Fibroblast of peridontal ligament (primary cell): ENCODE data around the gene RANGAP1.
"Not testable (repeated sequence)": the region's sequence is repeated elsewhere in the genome, so short reads cannot be mapped to it uniquely, and the experiment has no call there.

Experiments used
- DNase-seq: peaks from one replicate; pipeline ENCODE4 v3.0.0-alpha.2; 2010; ENCODE audit errors: extremely low read depth

Gene RANGAP1

DNA sequence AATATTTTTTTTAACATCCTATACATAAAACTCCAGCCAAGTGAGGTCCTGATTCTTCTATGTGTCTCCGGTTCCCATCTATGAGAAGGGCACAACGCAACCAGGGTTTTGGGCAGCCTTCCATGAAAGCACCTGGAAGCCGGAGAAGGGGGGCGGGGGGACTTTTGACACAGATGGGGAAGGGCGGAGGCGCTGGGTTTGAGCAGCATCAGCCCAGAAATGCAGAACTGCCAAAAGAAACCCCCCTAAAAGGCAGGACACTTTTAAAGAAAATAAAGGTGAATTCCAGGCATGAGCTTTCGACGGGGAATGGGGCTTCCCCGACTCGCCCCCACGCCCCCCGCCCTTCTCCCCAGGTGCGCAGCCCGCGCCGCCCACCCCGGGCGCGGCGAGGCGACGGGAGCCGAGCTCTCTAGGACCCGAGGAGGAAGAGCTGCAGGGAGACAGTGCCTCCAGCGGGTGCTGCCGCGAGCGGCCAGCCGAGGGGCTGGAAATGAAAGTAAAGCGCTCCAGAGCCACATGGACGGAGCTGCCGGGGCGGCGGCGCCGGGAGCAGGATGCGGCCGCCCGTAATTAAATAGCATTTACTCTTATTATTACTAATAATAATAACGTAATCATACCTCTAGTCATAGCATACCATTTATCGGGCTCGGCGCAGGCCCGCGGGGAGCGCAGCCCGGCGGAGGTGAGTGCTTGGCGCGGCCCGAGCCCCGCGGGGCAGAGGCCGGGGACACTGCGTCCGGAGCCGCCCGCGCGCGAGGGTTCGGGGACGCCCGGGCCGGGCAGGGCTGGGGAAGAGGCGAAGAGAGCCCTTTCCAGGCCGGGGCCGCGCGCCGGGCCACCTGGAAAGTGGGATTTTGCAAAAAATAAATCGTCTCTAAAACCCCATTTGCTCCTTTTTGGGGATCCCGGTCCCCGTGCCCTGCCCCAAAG lies 15.4 kb upstream of the RANGAP1 start, which contains the start of gene ZC3H7B:
TSS of gene ZC3H7B (plus strand) at position 441 of the 936 bp plus-strand sequence. CDS start 19,136 bp downstream, outside the sequence.
- peak; percentile 71 for DNase-seq

GRCh38 chr22:41300661-41301060 lies 14.7 kb upstream of the RANGAP1 start:
- DNase-seq = no peak

DNA sequence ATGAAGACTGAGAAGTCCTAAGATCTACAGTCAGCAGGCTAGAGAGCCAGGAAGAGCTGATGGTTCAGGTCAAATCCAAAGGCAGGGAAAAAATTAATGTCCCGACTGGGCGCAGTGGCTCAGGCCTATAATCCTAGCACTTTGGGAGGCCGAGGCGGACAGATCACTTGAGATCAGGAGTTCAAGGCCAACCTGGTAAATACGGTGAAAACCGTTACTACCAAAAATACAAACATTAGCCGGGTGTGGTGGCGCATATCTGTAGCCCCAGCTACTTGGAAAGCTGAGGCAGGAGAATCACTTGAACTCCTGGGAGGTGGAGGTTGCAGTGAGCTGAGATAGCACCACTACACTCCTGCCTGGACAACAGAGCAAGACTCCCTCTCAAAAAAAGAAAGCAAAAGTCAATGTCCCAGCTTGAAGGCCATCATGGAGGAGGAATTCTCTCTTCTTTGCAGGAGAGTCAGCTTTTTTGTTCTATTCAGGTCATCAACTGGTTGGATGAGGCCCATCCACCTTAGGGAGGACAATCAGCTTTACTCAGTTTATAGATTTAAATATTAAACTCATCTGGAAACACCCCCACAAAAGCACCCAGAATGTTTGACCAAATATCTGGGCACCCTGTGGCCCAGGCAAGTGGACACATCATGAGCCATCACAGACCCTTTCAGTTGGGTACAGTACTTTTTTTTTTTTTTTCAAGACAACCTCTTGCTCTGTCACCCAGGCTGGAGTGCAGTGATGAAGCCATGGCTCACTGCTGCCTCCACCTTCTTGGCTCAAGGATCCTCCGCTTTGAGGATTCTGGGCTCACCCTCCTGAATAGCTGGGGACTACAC lies 11.1 kb upstream of the RANGAP1 start:
- no peak for DNase-seq

- not testable (repeated sequence) for DNase-seq
Observed at GRCh38 chr22:41294816-41295215, 8.8 kb upstream of the RANGAP1 start.

- peak; percentile 90 for DNase-seq
Observed at GRCh38 chr22:41290262-41291221, 4.6 kb upstream of the RANGAP1 start.

DNA sequence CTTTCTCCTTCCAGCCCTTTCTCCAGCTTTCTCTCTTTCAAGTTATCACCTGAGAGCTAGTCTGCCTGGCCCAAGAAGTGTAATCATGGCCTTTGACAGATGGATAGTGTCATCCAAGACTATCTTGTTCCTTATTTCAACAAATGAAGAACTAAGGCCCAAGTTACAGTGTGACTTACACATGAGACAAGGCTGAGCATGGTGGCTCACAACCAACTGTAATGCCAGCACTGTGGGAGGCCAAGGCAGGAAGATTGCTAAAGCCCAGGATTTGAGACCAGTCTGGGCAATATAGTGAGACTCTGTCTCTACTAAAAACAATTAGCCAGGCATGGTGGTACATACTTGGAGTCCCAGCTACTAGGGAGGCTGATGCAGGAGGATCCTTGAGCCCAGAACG lies 3.7 kb upstream of the RANGAP1 start:
- DNase-seq = no peak

- DNase-seq = peak; percentile 61
Observed at GRCh38 chr22:41288245-41288946, 2.4 kb upstream of the RANGAP1 start.

- peak; percentile 49 for DNase-seq
Observed at GRCh38 chr22:41286639-41287091, 678 bp upstream of the RANGAP1 start.

DNA sequence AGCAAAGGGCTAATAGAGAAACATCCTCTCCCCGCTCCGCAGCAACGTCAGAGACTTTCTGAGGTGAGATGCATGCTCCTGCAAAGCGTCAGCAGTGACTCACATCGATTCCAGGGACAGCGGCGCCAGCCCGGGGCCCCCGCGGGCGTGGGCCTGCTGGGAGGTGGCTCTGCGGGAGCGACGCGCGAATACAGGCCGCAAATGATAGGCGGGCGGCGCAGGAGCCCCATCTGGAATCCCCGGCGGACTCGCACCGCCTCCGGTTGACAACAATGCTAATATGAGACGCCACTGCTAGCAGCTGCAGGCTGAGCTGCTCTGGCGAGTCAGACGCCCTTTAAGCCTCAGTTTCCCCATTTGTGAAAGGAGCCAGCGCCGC lies 557 bp downstream of the RANGAP1 start:
- peak; percentile 79 for DNase-seq

- DNase-seq = no peak
Observed at GRCh38 chr22:41284465-41284864, 1.5 kb downstream of the RANGAP1 start.

- DNase-seq = no peak
Observed at GRCh38 chr22:41280854-41281253, 5.1 kb downstream of the RANGAP1 start.

DNA sequence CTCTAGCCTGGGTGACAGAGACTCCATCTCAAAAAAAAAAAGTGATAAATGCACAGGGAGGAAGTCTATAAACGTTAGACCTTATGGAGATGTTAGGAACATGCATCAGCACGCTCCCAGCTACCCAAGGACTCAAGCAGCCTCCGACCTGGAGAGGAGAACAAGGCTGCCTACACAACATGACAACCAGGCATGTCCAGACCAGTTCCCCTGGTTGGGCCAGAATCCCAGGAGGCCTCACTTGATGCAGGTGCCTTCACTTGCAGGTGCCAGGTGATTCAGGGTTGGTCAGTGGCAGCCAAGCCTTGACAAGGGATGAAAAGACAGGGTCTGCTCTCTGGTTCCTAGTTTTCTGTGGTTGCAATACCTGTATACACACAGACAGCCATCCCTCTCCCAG lies 5.9 kb downstream of the RANGAP1 start:
- no peak for DNase-seq

- no peak for DNase-seq
Observed at GRCh38 chr22:41274856-41275255, 11.1 kb downstream of the RANGAP1 start.

DNA sequence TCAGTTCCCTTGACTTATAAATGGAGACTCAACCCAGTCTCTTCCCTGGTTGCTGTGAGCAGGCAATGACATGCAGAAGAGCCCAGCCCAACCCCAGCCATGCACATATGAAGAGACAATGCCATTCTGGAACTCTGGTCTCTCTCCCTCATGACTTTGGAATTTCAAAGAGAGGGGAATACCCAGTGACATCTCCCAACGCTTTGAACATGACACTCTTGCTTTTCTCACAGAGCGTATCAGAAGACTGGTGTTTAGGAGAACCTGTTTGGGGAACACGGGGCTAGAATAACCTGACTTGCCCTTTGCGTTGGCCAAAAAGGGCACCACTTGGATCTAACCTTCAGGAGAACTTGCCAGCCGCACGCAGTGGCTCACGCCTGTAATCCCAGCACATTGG lies 12.9 kb downstream of the RANGAP1 start:
- no peak for DNase-seq

DNA sequence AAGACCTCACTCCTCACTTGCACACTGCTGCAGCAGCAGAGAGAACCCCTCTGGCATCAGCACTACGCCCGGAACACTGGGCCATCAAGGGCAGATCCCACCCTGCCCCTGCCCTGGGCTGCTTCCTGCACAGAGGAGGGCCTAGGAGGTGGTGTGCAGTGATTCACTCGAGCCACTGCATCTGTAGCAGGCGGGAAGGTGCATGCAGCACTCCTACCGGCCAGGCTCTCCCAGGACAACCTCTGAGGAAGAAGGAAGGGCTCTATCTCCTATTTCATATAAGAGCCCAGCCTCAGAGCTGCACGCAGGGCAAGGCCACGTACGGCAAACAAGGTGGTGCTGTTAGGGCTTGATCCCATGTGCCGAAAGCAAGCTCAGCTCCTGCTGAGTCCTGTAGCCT lies 14.2 kb downstream of the RANGAP1 start:
- no peak for DNase-seq

DNA sequence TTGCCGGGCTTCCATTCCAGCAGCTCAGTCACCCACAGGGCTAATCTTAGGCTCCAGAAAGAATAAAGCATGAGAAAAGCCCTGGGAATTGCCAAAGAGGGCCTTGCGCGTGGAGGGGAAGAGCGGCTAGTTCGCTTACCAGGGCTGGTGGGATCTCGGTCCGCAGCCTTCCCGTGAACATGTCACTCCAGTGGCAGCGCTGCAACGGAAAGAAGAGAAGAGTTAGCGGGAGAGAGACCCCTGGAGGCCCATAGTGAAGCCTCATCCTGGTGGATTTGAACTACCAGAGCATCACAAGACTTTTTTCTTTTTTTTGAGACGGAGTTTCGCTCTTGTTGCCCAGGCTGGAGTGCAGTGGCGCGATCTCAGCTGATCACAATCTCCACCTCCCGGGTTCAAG lies 18.0 kb downstream of the RANGAP1 start:
- DNase-seq = no peak

GRCh38 chr22:41264408-41264941 lies 21.5 kb downstream of the RANGAP1 start:
- DNase-seq = no peak

- no peak for DNase-seq
Observed at GRCh38 chr22:41263704-41264103, 22.3 kb downstream of the RANGAP1 start.

DNA sequence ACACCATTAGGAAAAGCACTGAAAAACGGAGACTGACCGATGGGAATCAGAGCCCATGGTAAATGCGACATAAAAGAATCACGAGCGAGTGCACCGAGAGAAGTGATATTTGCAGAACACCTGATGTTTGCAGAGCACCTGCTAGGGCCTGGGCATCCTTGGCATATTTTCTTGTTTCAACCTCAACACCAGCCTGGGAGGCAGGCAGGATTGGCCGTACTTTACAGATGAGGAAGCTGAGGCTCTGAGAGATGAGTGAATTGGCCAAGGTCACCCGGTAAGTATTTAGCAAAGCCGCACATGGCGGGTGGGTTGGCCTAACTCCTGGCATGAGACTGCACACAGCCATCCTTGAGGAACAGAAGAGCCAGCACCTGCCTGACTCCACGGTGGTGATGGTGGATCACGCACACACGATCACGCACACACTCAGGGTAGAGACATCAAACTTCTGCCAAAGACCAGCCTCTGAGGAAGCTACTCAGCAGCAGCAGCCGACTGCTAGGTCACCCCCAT lies 23.7 kb downstream of the RANGAP1 start:
- DNase-seq = no peak
